ENCODE results near the gene MORN4. TPM values are rescaled to one million over a fixed set of nuclear protein-coding genes. Genes with fewer than 3 reads are reported as not detected.
A peak's percentile ranks its signal among the peaks of the same experiment; 100 is the strongest.
"Not testable (repeated sequence)": the region's sequence is repeated elsewhere in the genome, so short reads cannot be mapped to it uniquely, and the experiment has no call there.

The MORN4 gene
- total RNA-seq, 5 donors from 2014 or later (not counting 1 experiment from before 2014, with no cell fraction given), result 0.84 to 4.4 (median 1.5) TPM

GRCh38 chr10:97644936-97645335 lies 11.6 kb upstream of the MORN4 start:
- peaks cover 34 to 50% (median 44%) of the 10 kb centered on the region in 3 donors for H3K4me1 Mint-ChIP-seq
- 100% methylated on average over 1 of the region's 4 CpGs for WGBS (ENCODE audit: insufficient coverage)
- Histone ChIP-seq H3K27me3 (replicated peaks in 1 of 2; ENCODE audit: control insufficient read depth in 2 of 2, extremely low read depth in 1 of 2, insufficient read depth in 2 of 2, low read length in 1 of 2) (no peaks in the 10 kb centered on the region), H3K27ac (ENCODE audit: low read length) (no peak overlapping the region), H3K9me3 (no peaks in the 10 kb centered on the region), H3K4me1 (ENCODE audit: control insufficient read depth in 1 of 2, extremely low read depth in 1 of 2, insufficient read depth in 2 of 2, low read length in 2 of 2) (peaks cover 10 to 33% of the 10 kb centered on the region in 2 experiments), H3K4me3 (ENCODE audit: control insufficient read depth in 1 of 2, extremely low read depth in 1 of 2, low read length in 1 of 2) (no peak overlapping the region), H3K36me3 (ENCODE audit: control insufficient read depth in 2 of 2, extremely low read depth in 1 of 2, insufficient read depth in 1 of 2, low read length in 1 of 2) (peaks cover 8 to 10% of the 10 kb centered on the region in 2 donors)
- DNase-seq (no peak), ATAC-seq (replicated peaks in 1 of 4) (no peak)
- CTCF ChIA-PET, result no interaction called here
- POLR2A ChIA-PET, result interaction anchor here in 1 of 2 donors (0.6 kb wide), 1 partner anchor 9 kb away, joined by 3 read pairs; no protein-coding TSS in a partner anchor
- peaks cover 18% of the 10 kb centered on the region for H3K36me3 Mint-ChIP-seq
- H3K9me3 Mint-ChIP-seq, result no peaks in the 10 kb centered on the region
- no peaks in the 10 kb centered on the region for H3K27me3 Mint-ChIP-seq
- H3K27ac Mint-ChIP-seq, result no peak overlapping the region
- no peak overlapping the region for H3K4me3 Mint-ChIP-seq

GRCh38 chr10:97643441-97643985 lies 10.2 kb upstream of the MORN4 start:
- Histone ChIP-seq H3K4me3 (ENCODE audit: control insufficient read depth in 1 of 2, extremely low read depth in 1 of 2, low read length in 1 of 2) (no peak overlapping the region), H3K27ac (ENCODE audit: low read length) (no peak overlapping the region), H3K9me3 (no peaks in the 10 kb centered on the region), H3K4me1 (ENCODE audit: control insufficient read depth in 1 of 2, extremely low read depth in 1 of 2, insufficient read depth in 2 of 2, low read length in 2 of 2) (peaks cover 10 to 24% of the 10 kb centered on the region in 2 experiments), H3K27me3 (replicated peaks in 1 of 2; ENCODE audit: control insufficient read depth in 2 of 2, extremely low read depth in 1 of 2, insufficient read depth in 2 of 2, low read length in 1 of 2) (no peaks in the 10 kb centered on the region), H3K36me3 (ENCODE audit: control insufficient read depth in 2 of 2, extremely low read depth in 1 of 2, insufficient read depth in 1 of 2, low read length in 1 of 2) (peaks cover 8 to 10% of the 10 kb centered on the region in 2 donors)
- Mint-ChIP-seq H3K4me1 (peaks cover 26 to 40% (median 36%) of the 10 kb centered on the region in 3 donors), H3K27me3 (no peaks in the 10 kb centered on the region), H3K4me3 (peak overlapping the region in 2 of 3 donors; percentile 93 to 94), H3K27ac (no peak overlapping the region), H3K9me3 (no peaks in the 10 kb centered on the region), H3K36me3 (peaks cover 18% of the 10 kb centered on the region)
- CTCF ChIA-PET, result interaction anchor here in 1 of 2 donors (0.6 kb wide), 1 partner anchor 10 kb away, joined by 3 read pairs; no protein-coding TSS in a partner anchor
- ATAC-seq (replicated peaks in 1 of 4) (no peak), DNase-seq (no peak)
- POLR2A ChIA-PET, result no interaction called here
- no CpG with 5 or more reads among the region's 4 CpGs for WGBS (ENCODE audit: insufficient coverage)

DNA sequence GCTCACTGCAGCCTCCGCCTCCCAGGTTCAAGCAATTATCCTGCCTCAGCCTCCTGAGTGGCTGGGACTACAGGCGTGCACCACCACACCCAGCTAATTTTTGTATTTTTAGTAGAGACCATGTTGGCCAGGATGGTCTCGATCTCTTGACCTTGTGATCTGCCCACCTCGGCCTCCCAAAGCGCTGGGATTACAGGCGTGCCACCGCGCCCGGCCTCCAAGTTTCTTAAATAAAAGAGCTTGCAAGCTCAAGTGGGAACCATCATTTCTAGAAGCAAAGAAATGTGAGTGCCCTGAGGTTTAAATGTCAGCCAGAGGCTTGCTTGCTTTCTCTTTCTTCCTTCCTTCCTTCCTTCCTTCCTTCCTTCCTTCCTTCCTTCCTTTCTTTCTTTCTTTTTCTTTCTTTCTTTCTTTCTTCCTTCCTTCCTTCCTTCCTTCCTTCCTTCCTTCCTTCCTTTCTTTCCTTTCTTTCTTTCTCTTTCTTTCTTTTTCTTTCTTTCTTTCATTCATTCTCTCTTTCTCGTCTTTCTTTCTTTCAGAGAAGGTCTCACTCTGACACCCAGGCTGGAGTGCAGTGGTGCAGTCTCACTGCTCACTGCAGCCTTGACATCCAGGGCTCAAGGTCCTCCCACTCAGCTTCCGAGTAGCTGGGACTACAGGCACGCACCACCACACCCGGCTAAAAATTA lies 9.3 kb upstream of the MORN4 start:
- 92% methylated on average over 10 of the region's 13 CpGs for WGBS (ENCODE audit: insufficient coverage)
- H3K27me3 ChIP-seq (replicated peaks in 1 of 2; ENCODE audit: control insufficient read depth in 2 of 2, extremely low read depth in 1 of 2, insufficient read depth in 2 of 2, low read length in 1 of 2); H3K9me3 ChIP-seq; DNase-seq; H3K27ac Mint-ChIP-seq; H3K27ac ChIP-seq (ENCODE audit: low read length); H3K36me3 ChIP-seq (ENCODE audit: control insufficient read depth in 2 of 2, extremely low read depth in 1 of 2, insufficient read depth in 1 of 2, low read length in 1 of 2); ATAC-seq (replicated peaks in 1 of 4); H3K9me3 Mint-ChIP-seq; H3K27me3 Mint-ChIP-seq; H3K4me3 ChIP-seq (ENCODE audit: control insufficient read depth in 1 of 2, extremely low read depth in 1 of 2, low read length in 1 of 2): not testable (repeated sequence)
- peaks cover 24 to 34% (median 31%) of the 10 kb centered on the region in 3 donors for H3K4me1 Mint-ChIP-seq
- H3K36me3 Mint-ChIP-seq, result peaks cover 17% of the 10 kb centered on the region
- POLR2A ChIA-PET, result interaction anchor here (0.7 kb wide), 2 partner anchors 11 kb away, joined by 3 read pairs; no protein-coding TSS in a partner anchor
- CTCF ChIA-PET, result interaction anchor here in 1 of 2 donors (0.6 kb wide), 2 partner anchors 11 to 234 kb away, joined by 3 to 5 read pairs; no protein-coding TSS in a partner anchor
- peak overlapping the region; percentile 73 to 94 (median 93) for H3K4me3 Mint-ChIP-seq
- H3K4me1 ChIP-seq (ENCODE audit: control insufficient read depth in 1 of 2, extremely low read depth in 1 of 2, insufficient read depth in 2 of 2, low read length in 2 of 2), result peaks cover 10 to 18% of the 10 kb centered on the region in 2 experiments

GRCh38 chr10:97640868-97641811 lies 7.8 kb upstream of the MORN4 start:
- POLR2A ChIA-PET, result interaction anchor here (0.5 to 1.2 kb wide), 3 partner anchors 8 to 12 kb away, joined by 3 to 10 read pairs (median 3); no protein-coding TSS in a partner anchor
- H3K4me3 ChIP-seq (ENCODE audit: control insufficient read depth in 1 of 2, extremely low read depth in 1 of 2, low read length in 1 of 2), result peak overlapping the region; percentile 73 to 74
- peaks cover 24 to 30% (median 27%) of the 10 kb centered on the region in 3 donors for H3K4me1 Mint-ChIP-seq

GRCh38 chr10:97640174-97640867 lies 7.0 kb upstream of the MORN4 start, which contains the start of gene PI4K2A:
TSS of gene PI4K2A (plus strand) at chr10:97640671. CDS start at chr10:97640743, 72 bp downstream.
- Histone ChIP-seq H3K27me3 (replicated peaks in 1 of 2; ENCODE audit: control insufficient read depth in 2 of 2, extremely low read depth in 1 of 2, insufficient read depth in 2 of 2, low read length in 1 of 2) (no peaks in the 10 kb centered on the region), H3K4me3 (ENCODE audit: control insufficient read depth in 1 of 2, extremely low read depth in 1 of 2, low read length in 1 of 2) (peak within 1 kb of the TSS; percentile 73 to 74), H3K9me3 (no peaks in the 10 kb centered on the region), H3K36me3 (ENCODE audit: control insufficient read depth in 2 of 2, extremely low read depth in 1 of 2, insufficient read depth in 1 of 2, low read length in 1 of 2) (peaks cover 8 to 10% of the 10 kb centered on the region in 2 donors), H3K27ac (ENCODE audit: low read length) (peak within 1 kb of the TSS; percentile 15), H3K4me1 (ENCODE audit: control insufficient read depth in 1 of 2, extremely low read depth in 1 of 2, insufficient read depth in 2 of 2, low read length in 2 of 2) (peaks cover 10 to 18% of the 10 kb centered on the region in 2 experiments)
- H3K27ac Mint-ChIP-seq, result peak within 1 kb of the TSS; percentile 80 to 83
- no peaks in the 10 kb centered on the region for H3K27me3 Mint-ChIP-seq
- DNase-seq (peak; percentile 93 to 100 (median 98)), ATAC-seq (replicated peaks in 1 of 4) (peak; percentile 98 to 100 (median 99))
- ChIA-PET POLR2A (interaction anchor here (0.5 to 1.2 kb wide), 5 partner anchors 9 to 350 kb away, joined by 3 to 10 read pairs (median 4); no protein-coding TSS in a partner anchor), CTCF (interaction anchor here in 1 of 2 donors (0.6 to 1.2 kb wide), 4 partner anchors 9 to 164 kb away, joined by 3 to 7 read pairs (median 4); partner anchors contain the start of genes AVPI1 and ZFYVE27)
- H3K4me3 Mint-ChIP-seq, result peak within 1 kb of the TSS; percentile 93 to 94 (median 94)
- peaks cover 24 to 27% (median 25%) of the 10 kb centered on the region in 3 donors for H3K4me1 Mint-ChIP-seq
- under 1% methylated on average over 50 of the region's 54 CpGs for WGBS (ENCODE audit: insufficient coverage)
- no peaks in the 10 kb centered on the region for H3K9me3 Mint-ChIP-seq
- H3K36me3 Mint-ChIP-seq, result peaks cover 10% of the 10 kb centered on the region

More at GRCh38 chr10:97640868-97641811, 7.8 kb upstream of the MORN4 start:
- no peaks in the 10 kb centered on the region for H3K27me3 ChIP-seq (replicated peaks in 1 of 2; ENCODE audit: control insufficient read depth in 2 of 2, extremely low read depth in 1 of 2, insufficient read depth in 2 of 2, low read length in 1 of 2)
- DNase-seq (peak in 9 of 35 experiments; percentile 1 to 33 (median 6)), ATAC-seq (replicated peaks in 1 of 4) (peak in 3 of 4 experiments; percentile 24 to 37 (median 33))
- H3K4me1 ChIP-seq (ENCODE audit: control insufficient read depth in 1 of 2, extremely low read depth in 1 of 2, insufficient read depth in 2 of 2, low read length in 2 of 2), result peaks cover 10 to 18% of the 10 kb centered on the region in 2 experiments
- peaks cover 8 to 10% of the 10 kb centered on the region in 2 donors for H3K36me3 ChIP-seq (ENCODE audit: control insufficient read depth in 2 of 2, extremely low read depth in 1 of 2, insufficient read depth in 1 of 2, low read length in 1 of 2)
- Mint-ChIP-seq H3K36me3 (peaks cover 14% of the 10 kb centered on the region), H3K9me3 (no peaks in the 10 kb centered on the region), H3K4me3 (peak overlapping the region; percentile 93 to 94 (median 94)), H3K27ac (peak overlapping the region; percentile 80 to 83), H3K27me3 (no peaks in the 10 kb centered on the region)
- no peaks in the 10 kb centered on the region for H3K9me3 ChIP-seq
- 1% methylated on average over 55 of the region's 67 CpGs for WGBS (ENCODE audit: insufficient coverage)
- CTCF ChIA-PET, result interaction anchor here in 1 of 2 donors (1.0 to 1.2 kb wide), 3 partner anchors 8 to 95 kb away, joined by 3 to 7 read pairs (median 6); partner anchors contain the start of genes AVPI1 and ZFYVE27
- H3K27ac ChIP-seq (ENCODE audit: low read length), result no peak overlapping the region
